ENCODE results near the gene MCAM. TPM values are rescaled to one million over a fixed set of nuclear protein-coding genes. Genes with fewer than 3 reads are reported as not detected.

Gene MCAM
- total and polyA plus RNA-seq, 2 experiments from 2014 or later: 8.6 to 40.4 TPM

GRCh38 chr11:119340335-119341221, 23.6 kb upstream of the MCAM start, which contains the start of gene C1QTNF5:
Gene C1QTNF5 (minus strand): TSS chr11:119340883. CDS start chr11:119340397, 486 bp downstream.
- no peaks in the 10 kb centered on the region for H3K27me3 ChIP-seq (replicated peaks; ENCODE audit: insufficient read depth)
- peak within 1 kb of the TSS; percentile 75 for H3K4me3 ChIP-seq
- peaks cover 16% of the 10 kb centered on the region for H3K79me2 ChIP-seq (ENCODE audit: insufficient read depth)
- DNase-seq: peak; percentile 72
- no peak within 1 kb of the TSS for H3K27ac ChIP-seq
- no peaks in the 10 kb centered on the region for H3K9me2 ChIP-seq (ENCODE audit: insufficient read depth)
- H3F3A ChIP-seq (ENCODE audit: insufficient read depth): peaks cover 9% of the 10 kb centered on the region; the same call in 1 of the 2 replicates
- no peaks in the 10 kb centered on the region for H3K9me3 ChIP-seq (ENCODE audit: low read depth)
- peak within 1 kb of the TSS; percentile 75 for H3K9ac ChIP-seq
- H3K36me3 ChIP-seq (ENCODE audit: low read depth): no peaks in the 10 kb centered on the region
- peak within 1 kb of the TSS; percentile 89 for H2AFZ ChIP-seq
- in situ Hi-C loops (cut with MboI): no loop called here
- H3K4me2 ChIP-seq (ENCODE audit: unreplicated experiment): peak within 1 kb of the TSS; percentile 82
- no peak for TF ChIP-seq EZH2phosphoT487 (IDR thresholded peaks at IDR 0.05; ENCODE audit: insufficient read depth, low read depth)
- TF ChIP-seq EZH2 (IDR thresholded peaks at IDR 0.05; ENCODE audit: insufficient read depth, poor library complexity, severe bottlenecking): no peak
- no peaks in the 10 kb centered on the region for H4K20me1 ChIP-seq (ENCODE audit: insufficient read depth)
- peaks cover 21% of the 10 kb centered on the region; the same call in 1 of the 2 replicates for H3K4me1 ChIP-seq (ENCODE audit: insufficient read depth)
- 6% methylated on average over 19 to 47 of the region's 53 CpGs for WGBS, 2 experiments (ENCODE audit: low coverage in 1 of 2, low lambda C conversion rate in 2 of 2, missing lambda C conversion rate in 2 of 2)

GRCh38 chr11:119339589-119340334, 22.8 kb upstream of the MCAM start:
- no peaks in the 10 kb centered on the region for H3K27me3 ChIP-seq (replicated peaks; ENCODE audit: insufficient read depth)
- H3K36me3 ChIP-seq (ENCODE audit: low read depth): no peaks in the 10 kb centered on the region
- H3K4me2 ChIP-seq (ENCODE audit: unreplicated experiment): peak overlapping the region; percentile 82
- DNase-seq: peak; percentile 82
- TF ChIP-seq EZH2phosphoT487 (IDR thresholded peaks at IDR 0.05; ENCODE audit: insufficient read depth, low read depth) (no peak), EZH2 (IDR thresholded peaks at IDR 0.05; ENCODE audit: insufficient read depth, poor library complexity, severe bottlenecking) (no peak)
- H3K9me2 ChIP-seq (ENCODE audit: insufficient read depth): no peaks in the 10 kb centered on the region
- peak overlapping the region; percentile 75 for H3K4me3 ChIP-seq
- H3K27ac ChIP-seq: no peak overlapping the region
- H3K79me2 ChIP-seq (ENCODE audit: insufficient read depth): peaks cover 24% of the 10 kb centered on the region
- H4K20me1 ChIP-seq (ENCODE audit: insufficient read depth): no peaks in the 10 kb centered on the region
- in situ Hi-C loops (cut with MboI): no loop called here
- H3K9me3 ChIP-seq (ENCODE audit: low read depth): no peaks in the 10 kb centered on the region
- WGBS, 2 experiments (ENCODE audit: low coverage in 1 of 2, low lambda C conversion rate in 2 of 2, missing lambda C conversion rate in 2 of 2): 6 to 8% methylated on average over 60 to 71 of the region's 86 CpGs
- H3K9ac ChIP-seq: peak overlapping the region; percentile 75
- peaks cover 29% of the 10 kb centered on the region; the same call in 1 of the 2 replicates for H3K4me1 ChIP-seq (ENCODE audit: insufficient read depth)
- peaks cover 9% of the 10 kb centered on the region; the same call in 1 of the 2 replicates for H3F3A ChIP-seq (ENCODE audit: insufficient read depth)
- H2AFZ ChIP-seq: peak overlapping the region; percentile 89

- TF ChIP-seq EZH2phosphoT487 (IDR thresholded peaks at IDR 0.05; ENCODE audit: insufficient read depth, low read depth): no peak
- TF ChIP-seq EZH2 (IDR thresholded peaks at IDR 0.05; ENCODE audit: insufficient read depth, poor library complexity, severe bottlenecking): no peak
- Histone ChIP-seq H3K9me3 (ENCODE audit: low read depth) (no peaks in the 10 kb centered on the region), H3K9ac (no peak overlapping the region), H2AFZ (no peak overlapping the region), H3K79me2 (ENCODE audit: insufficient read depth) (peaks cover 28% of the 10 kb centered on the region), H3K4me2 (ENCODE audit: unreplicated experiment) (peak overlapping the region; percentile 82), H4K20me1 (ENCODE audit: insufficient read depth) (no peaks in the 10 kb centered on the region), H3K4me1 (ENCODE audit: insufficient read depth) (peaks cover 29% of the 10 kb centered on the region; the same call in 1 of the 2 replicates), H3K27me3 (replicated peaks; ENCODE audit: insufficient read depth) (no peaks in the 10 kb centered on the region), H3K9me2 (ENCODE audit: insufficient read depth) (no peaks in the 10 kb centered on the region), H3F3A (ENCODE audit: insufficient read depth) (peaks cover 9% of the 10 kb centered on the region; the same call in 1 of the 2 replicates), H3K4me3 (peak overlapping the region; percentile 75), H3K36me3 (ENCODE audit: low read depth) (no peaks in the 10 kb centered on the region), H3K27ac (no peak overlapping the region)
- no peak for DNase-seq
- 78 to 80% methylated on average over 8 to 11 of the region's 11 CpGs for WGBS, 2 experiments (ENCODE audit: low coverage in 1 of 2, low lambda C conversion rate in 2 of 2, missing lambda C conversion rate in 2 of 2)
- in situ Hi-C loops (cut with MboI): no loop called here
Observed at GRCh38 chr11:119338965-119339588, 22.1 kb upstream of the MCAM start.
